GM18508 (cell line): ENCODE results near the gene RAN.
"Not testable (repeated sequence)": the region's sequence is repeated elsewhere in the genome, so short reads cannot be mapped to it uniquely, and the experiment has no call there.

ENCODE experiments used
- ATAC-seq: cut with Tn5 transposase; IDR thresholded peaks from one replicate; pipeline ENCODE4 v1.9.1; 2021; ENCODE audit warnings: moderate number of reproducible peaks; ENCODE audit not compliant: insufficient read depth, unreplicated experiment

Gene RAN

DNA sequence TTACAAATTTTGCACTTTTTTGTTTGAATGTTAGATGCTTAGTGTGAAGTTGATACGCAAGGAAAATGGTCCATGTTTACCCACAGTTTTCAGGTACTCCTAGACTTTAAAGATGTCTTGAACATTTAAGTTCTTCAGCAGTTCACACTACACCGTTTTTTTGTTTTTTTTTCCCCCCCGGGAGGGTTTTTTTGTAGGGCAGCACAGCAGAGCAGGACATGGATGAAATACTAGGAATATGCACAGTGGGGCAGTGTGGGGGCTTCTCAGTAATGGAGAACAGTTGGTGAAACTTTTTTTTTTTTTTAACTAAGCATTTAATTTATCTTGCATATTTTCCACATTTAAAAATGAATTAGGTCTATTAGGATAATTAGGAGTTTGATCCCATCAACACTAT lies 4.9 kb downstream of the RAN start:
- ATAC-seq, result no peak

GRCh38 chr12:130877333-130877732 lies 5.5 kb downstream of the RAN start:
- no peak for ATAC-seq

DNA sequence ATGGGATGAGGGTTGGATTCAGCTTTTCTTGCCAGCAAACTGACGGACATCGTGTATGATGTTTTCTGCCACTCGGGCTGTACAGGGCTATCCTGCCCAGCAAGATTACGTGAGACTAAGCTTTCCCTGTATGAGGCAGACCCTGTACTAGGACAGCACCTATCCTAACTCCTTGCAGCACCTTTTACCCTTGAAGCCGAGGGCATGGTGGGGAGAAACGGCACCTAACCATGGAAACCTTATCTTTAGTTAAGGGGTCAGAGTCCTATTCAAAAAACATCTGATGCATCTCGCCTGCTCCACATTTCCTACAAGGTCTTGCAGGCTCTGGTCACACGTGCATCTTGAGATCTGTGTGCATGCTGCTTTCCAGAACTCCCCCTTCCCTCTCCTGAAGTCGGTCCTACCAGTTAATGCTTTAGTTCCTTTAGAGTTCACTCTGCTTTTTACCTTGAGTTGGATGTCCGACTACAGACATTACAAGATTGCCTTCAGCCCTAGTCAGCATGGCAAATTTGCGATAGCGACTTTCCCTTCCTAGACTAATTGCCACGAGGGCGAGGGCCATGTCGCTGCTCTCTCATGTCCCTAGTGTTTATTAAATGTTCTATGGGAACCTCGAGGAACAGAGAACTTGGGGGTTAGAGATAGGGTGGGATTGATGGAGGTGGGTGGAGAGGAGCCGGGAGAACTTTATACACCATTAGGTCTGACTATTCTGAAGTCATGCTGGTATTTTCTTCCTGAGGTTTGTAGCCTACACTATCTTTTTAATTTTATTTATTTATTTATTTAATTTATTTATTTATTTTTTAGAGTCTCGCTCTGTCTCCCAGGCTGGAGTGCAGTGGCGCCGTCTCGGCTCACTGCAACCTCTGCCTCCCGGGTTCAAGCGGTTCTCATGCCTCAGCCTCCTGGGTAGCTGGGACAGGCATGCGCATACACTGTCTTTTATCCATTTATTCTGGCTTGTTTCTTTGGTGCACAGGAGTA lies 6.6 kb downstream of the RAN start:
- no peak for ATAC-seq

- ATAC-seq, result peak; percentile 85
These were observed 7.4 kb downstream of the RAN start for GRCh38 chr12:130879212-130879686.

DNA sequence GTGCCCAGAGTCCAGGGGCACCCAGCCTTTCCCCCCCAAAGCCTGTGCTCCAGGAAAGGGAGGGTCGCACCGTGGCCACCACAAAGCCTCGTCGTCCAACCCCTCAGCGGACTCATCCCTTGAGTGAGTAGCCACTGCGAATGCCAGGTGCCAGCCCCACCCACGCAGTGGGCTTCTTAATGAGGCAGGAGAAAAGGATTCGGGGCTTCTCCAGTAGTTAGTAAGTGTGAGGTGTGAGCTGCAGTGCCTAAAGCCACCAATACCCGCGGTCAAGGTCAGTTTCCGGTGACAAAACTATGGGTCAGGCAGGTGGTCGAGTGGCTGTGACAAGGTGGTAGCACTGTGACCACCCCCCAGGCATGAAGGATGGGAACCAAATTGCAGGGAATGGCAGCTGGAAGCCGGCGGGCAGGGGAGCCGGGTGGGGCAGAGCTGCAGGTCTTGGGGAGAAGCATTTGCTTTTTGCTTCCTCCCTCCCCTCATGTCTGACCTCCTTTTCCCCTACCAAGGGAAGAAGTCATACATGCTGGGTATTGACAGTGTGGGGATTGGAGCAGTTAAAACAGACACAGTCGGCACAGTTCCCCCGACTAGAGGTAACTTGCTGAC lies 8.0 kb downstream of the RAN start:
- ATAC-seq, result no peak

DNA sequence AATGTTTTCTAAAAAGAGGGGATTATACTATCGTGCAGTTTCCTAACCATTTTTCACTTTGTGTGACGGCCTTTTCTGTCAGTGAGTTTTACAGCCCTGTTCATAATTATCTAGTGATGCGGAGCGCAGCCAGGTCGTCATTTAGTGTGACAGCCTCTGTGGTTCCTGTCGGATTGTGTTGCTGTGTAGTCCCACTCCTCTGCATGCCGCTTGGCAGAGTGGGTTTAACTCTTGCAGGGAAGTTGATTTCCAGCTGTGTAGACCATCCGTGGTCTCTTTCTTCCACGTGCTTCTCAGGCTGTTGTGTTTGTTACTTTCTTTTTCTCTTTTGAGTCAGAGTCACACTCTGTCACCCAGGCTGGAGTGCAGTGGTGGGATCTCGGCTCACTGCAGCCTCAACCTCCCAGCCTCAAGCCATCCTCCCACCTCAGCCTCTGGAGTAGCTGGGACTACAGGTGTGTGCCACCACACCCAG lies 8.6 kb downstream of the RAN start:
- ATAC-seq, result no peak

DNA sequence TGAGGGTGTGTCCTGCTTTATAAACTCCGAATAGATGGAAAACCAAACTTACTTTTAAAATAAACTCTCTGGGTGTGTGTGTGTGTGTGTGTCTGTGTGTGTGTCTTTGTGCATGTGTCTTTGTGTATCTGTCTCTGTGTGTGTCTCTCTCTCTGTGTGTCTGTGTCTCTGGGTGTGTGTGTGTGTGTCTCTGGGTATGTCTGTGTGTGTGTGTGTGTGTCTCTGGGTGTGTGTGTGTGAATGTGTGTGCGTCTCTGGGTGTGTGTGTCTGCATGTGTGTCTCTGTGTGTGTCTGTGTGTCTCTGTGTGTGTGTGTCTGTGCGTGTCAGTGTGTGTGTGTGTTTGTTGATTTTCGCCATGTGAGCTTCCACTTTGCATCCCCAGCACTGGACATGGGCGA lies 9.2 kb downstream of the RAN start:
- ATAC-seq, result no peak

DNA sequence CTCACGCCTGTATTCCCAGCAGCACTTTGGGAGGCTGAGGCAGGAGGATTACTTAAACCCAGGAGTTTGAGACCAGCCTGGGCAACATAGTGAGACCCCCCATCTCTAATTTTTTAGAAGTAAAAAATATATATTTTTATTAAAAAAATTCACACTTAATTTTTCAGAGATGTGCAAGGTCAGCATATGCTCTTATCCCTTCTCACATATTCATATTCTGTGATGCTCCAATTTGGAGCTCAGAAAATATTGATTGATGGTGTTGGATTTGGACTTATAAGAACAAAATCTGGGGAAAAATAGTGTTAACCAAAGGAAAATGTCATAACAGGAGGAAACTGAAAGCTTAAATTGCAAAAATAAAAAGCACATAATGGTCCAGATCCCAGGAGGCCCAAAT lies 9.7 kb downstream of the RAN start:
- no peak for ATAC-seq

DNA sequence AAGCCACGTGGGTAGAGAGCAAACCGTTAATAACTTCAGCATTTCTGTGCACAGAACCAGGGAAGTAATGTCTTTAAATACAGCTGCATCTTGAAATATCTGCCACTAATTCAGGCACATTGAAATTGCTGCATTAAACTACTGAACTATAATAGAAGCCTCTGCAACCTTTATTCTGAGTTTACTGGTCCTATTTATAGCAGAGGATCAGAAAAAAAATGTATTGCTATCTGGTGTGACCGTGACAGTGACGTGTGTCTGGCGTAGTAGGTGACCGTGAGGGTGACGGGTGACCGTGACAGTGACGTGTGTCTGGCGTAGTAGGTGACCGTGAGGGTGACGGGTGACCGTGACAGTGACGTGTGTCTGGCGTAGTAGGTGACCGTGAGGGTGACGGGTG lies 15.3 kb downstream of the RAN start:
- not testable (repeated sequence) for ATAC-seq

DNA sequence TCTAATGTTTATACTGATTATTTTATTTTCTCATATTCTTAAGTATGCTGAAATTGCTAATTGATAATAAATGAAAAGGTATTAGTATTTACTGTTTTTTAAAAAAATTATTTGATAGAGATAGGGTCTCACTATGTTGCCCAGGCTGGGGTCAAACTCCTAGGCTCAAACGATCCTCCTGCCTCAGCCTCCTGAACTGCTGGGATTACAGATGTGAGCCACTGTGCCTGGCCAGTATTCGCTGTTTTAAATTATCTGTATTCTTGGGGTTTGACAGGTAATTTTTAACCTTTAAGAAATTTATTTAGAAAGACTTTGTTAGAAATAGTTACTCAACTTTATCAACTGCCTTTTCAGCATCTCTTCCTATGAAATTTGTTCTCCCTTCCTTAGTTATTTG lies 32.2 kb downstream of the RAN start:
- ATAC-seq, result no peak

- not testable (repeated sequence) for ATAC-seq
These were observed 33.1 kb downstream of the RAN start for GRCh38 chr12:130904936-130905455.

DNA sequence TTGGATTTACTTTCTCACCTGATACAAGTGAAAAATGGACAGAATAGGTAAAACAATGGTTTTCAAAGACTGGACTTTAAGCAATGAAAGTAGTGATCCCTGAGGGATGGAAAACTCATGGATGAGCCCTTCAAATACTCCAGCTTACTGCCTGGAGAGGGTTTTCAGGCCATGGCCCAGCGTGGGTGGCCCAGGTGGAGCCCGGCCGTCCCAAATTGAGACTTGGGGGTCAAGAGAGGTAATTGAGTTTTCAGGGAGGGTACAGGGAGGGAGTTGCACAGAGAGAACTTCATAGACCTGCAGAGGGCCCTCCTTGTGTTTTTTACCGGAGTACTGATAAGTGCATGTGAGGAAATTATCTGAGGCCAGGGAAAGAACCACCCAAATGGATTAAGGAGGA lies 37.2 kb downstream of the RAN start:
- ATAC-seq, result no peak

DNA sequence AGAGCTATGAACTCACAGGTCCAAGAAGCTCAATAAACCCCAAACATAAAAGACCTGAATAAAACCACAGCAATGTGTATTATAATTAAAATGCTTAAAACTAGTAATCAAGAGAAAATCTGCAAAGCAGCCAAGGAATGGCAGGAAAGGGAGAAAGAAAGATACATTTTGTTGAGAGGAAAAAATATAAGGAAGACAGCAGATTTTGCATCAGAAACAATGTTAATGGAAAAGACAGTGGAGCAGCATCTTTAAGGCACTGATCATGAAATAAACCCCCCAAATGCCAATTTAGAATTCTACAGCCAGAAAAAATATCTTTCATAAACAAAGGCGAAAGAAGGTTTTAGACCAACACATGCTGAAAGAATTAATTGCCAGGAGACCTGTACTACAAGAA lies 39.3 kb downstream of the RAN start:
- no peak for ATAC-seq

GRCh38 chr12:130911933-130912332 lies 40.1 kb downstream of the RAN start:
- ATAC-seq, result no peak

- no peak for ATAC-seq
These were observed 44.5 kb downstream of the RAN start for GRCh38 chr12:130916241-130916911.

DNA sequence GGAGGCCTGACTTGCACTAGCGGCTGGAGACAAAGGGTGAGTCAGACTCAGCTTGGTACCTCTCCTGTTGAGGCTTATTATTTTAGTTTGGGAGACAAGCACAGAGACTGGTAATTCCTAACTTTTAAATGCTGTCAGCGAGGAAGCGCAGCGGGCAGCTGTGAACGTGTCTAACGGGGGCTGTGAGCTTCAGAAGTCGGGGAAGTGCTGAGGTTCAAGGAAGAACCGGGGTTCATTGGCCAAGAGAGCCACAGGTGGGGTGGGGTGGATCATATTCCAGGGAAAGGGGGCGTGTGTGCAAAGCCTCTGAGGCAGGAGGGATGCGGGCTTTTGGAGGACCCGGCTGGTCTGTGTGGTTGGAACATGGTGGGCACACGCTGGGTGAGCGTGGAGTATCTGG lies 45.7 kb downstream of the RAN start:
- no peak for ATAC-seq

- no peak for ATAC-seq
These were observed 47.2 kb downstream of the RAN start for GRCh38 chr12:130919086-130919485.

GRCh38 chr12:130920119-130920703 lies 48.3 kb downstream of the RAN start:
- no peak for ATAC-seq

- no peak for ATAC-seq
These were observed 49.0 kb downstream of the RAN start for GRCh38 chr12:130920723-130921381.

GRCh38 chr12:130922511-130922953 lies 50.7 kb downstream of the RAN start:
- ATAC-seq, result no peak
